GM23338 (cell line): ENCODE measurements around the gene KCNK17. TPM values are rescaled to one million over a fixed set of nuclear protein-coding genes. Genes with fewer than 3 reads are reported as not detected.

Source experiments
- ATAC-seq: fragments of 200-7000 bp; cut with Tn5 transposase; 3 replicates; pipeline ENCODE4 v1.9.1; 2020
- DNase-seq: peaks from one replicate; pipeline ENCODE4 v3.0.0-alpha.2; 2015; ENCODE audit warnings: low spot score
- H2AFZ ChIP-seq: fragments of 200-600 bp; sonication (generic); 2 replicates; pipeline ENCODE4 v1.8.0; 2016; ENCODE audit warnings: antibody characterized with exemption, mild to moderate bottlenecking, moderate library complexity
- H3F3A ChIP-seq: fragments of 200-600 bp; sonication (generic); replicated peaks from 2 replicates; pipeline ENCODE4 v1.8.0; 2017; ENCODE audit warnings: antibody characterized with exemption, mixed run types, low read depth
- H3K27ac ChIP-seq: fragments of 200-600 bp; sonication (generic); 2 replicates; pipeline ENCODE4 v1.6.1; 2016; ENCODE audit warnings: low read depth
- H3K27me3 ChIP-seq: fragments of 200-600 bp; sonication (generic); 2 replicates; pipeline ENCODE4 v1.8.0; 2016; ENCODE audit warnings: mild to moderate bottlenecking, mixed run types, moderate library complexity; ENCODE audit not compliant: insufficient read depth
- H3K36me3 ChIP-seq: fragments of 200-600 bp; sonication (generic); 2 replicates; pipeline ENCODE4 v1.8.0; 2016; ENCODE audit warnings: mild to moderate bottlenecking; ENCODE audit not compliant: insufficient read depth
- H3K4me1 ChIP-seq: fragments of 200-600 bp; sonication (generic); 2 replicates; pipeline ENCODE4 v1.8.0; 2016; ENCODE audit warnings: mild to moderate bottlenecking, moderate library complexity; ENCODE audit not compliant: insufficient read depth
- H3K4me2 ChIP-seq: fragments of 200-600 bp; sonication (generic); 2 replicates; pipeline ENCODE4 v1.7.1; 2017; ENCODE audit warnings: mixed run types
- H3K4me3 ChIP-seq: fragments of 200-600 bp; sonication (generic); 2 replicates; pipeline ENCODE4 v1.6.1; 2016; ENCODE audit warnings: mixed run types
- H3K79me2 ChIP-seq: fragments of 200-600 bp; sonication (generic); replicated peaks from 2 replicates; pipeline ENCODE4 v1.8.0; 2017; ENCODE audit warnings: mild to moderate bottlenecking; ENCODE audit not compliant: insufficient read depth
- H3K9me2 ChIP-seq: fragments of 200-600 bp; sonication (generic); 2 replicates; pipeline ENCODE4 v1.8.0; 2017; ENCODE audit not compliant: insufficient read depth
- H4K20me1 ChIP-seq: fragments of 200-600 bp; sonication (generic); replicated peaks from 2 replicates; pipeline ENCODE4 v1.8.0; 2017; ENCODE audit warnings: mild to moderate bottlenecking; ENCODE audit not compliant: insufficient read depth
- H3K27ac Mint-ChIP-seq: 2 replicates; pipeline ENCODE4 v1.8.0; 2020; ENCODE audit warnings: inconsistent platforms, mild to moderate bottlenecking, moderate library complexity, mixed read lengths
- H3K27me3 Mint-ChIP-seq: 3 replicates; pipeline ENCODE4 v1.8.0; 2022; ENCODE audit warnings: low read depth, mild to moderate bottlenecking, moderate library complexity, mixed read lengths, inconsistent platforms; ENCODE audit not compliant: insufficient read depth, poor library complexity
- H3K36me3 Mint-ChIP-seq: 3 replicates; pipeline ENCODE4 v1.8.0; 2021; ENCODE audit warnings: low read depth, mild to moderate bottlenecking, inconsistent platforms, moderate library complexity, mixed read lengths
- H3K4me1 Mint-ChIP-seq: 3 replicates; pipeline ENCODE4 v1.8.0; 2020; ENCODE audit warnings: mild to moderate bottlenecking, inconsistent platforms, mixed read lengths
- H3K4me3 Mint-ChIP-seq: 3 replicates; pipeline ENCODE4 v1.8.0; 2021; ENCODE audit warnings: moderate library complexity, mild to moderate bottlenecking, inconsistent platforms, mixed read lengths
- H3K9me3 Mint-ChIP-seq: 3 replicates; pipeline ENCODE4 v1.8.0; 2020; ENCODE audit warnings: moderate library complexity, mild to moderate bottlenecking, inconsistent platforms, mixed read lengths
- EZH2 ChIP-seq: fragments of 200-600 bp; sonication (generic); IDR thresholded peaks from one replicate; pipeline ENCODE4 v1.8.0; 2017; ENCODE audit warnings: antibody characterized with exemption, mild to moderate bottlenecking, low read depth; ENCODE audit not compliant: unreplicated experiment
- EZH2phosphoT487 ChIP-seq: fragments of 200-600 bp; sonication (generic); IDR thresholded peaks from one replicate; pipeline ENCODE4 v1.8.1; 2018; ENCODE audit warnings: antibody characterized with exemption; ENCODE audit not compliant: unreplicated experiment
- JUNB ChIP-seq: IDR thresholded peaks from one replicate; pipeline ENCODE4 v1.6.1; 2016; ENCODE audit warnings: antibody characterized with exemption; ENCODE audit not compliant: unreplicated experiment
- NANOG ChIP-seq: IDR thresholded peaks from 2 replicates; pipeline ENCODE4 v1.6.1; 2016; ENCODE audit warnings: antibody characterized with exemption, borderline replicate concordance
- POLR2AphosphoS5 ChIP-seq: IDR thresholded peaks from 2 replicates; pipeline ENCODE4 v1.6.1; 2016; ENCODE audit warnings: antibody characterized with exemption, low read depth
- STAT1 ChIP-seq: IDR thresholded peaks from one replicate; pipeline ENCODE4 v1.6.1; 2016; ENCODE audit warnings: antibody characterized with exemption; ENCODE audit not compliant: unreplicated experiment
- ZNF331 ChIP-seq: fragments of 250-450 bp; sonication (Bioruptor Pico); IDR thresholded peaks from 2 replicates; pipeline ENCODE4 v1.5.0; 2020; ENCODE audit warnings: low read depth, mild to moderate bottlenecking, moderate library complexity
- long read RNA-seq: library from polyadenylated mRNA; unstranded; transcript quantifications from one replicate; pipeline ENCODE4 v2.0.0, GENCODE V29; 2020; ENCODE audit not compliant: unreplicated experiment
- polyA plus RNA-seq: library from polyadenylated mRNA; unstranded; fragments of >200 nt; fragmentation: Nextera tagmentation; extraction: Ambion mirVana; gene quantifications from 2 replicates; pipeline ENCODE4 v1.2.1, GENCODE V29; 2016
- total RNA-seq: library from RNA; depleted of rRNA; stranded (reverse); fragments of >200 nt; shearing (Covaris generic); gene quantifications from 2 replicates; pipeline ENCODE4 v1.2.3, GENCODE V29; 2014; rRNA removed
- TF ChIP-seq, protein P1 (sequence below): IDR thresholded peaks from 2 replicates; pipeline ENCODE4 v1.6.1; 2016; ENCODE audit warnings: antibody characterized with exemption
- TF ChIP-seq, protein P2 (sequence below): IDR thresholded peaks from one replicate; pipeline ENCODE4 v1.6.1; 2018; ENCODE audit warnings: antibody characterized with exemption; ENCODE audit not compliant: unreplicated experiment
- TF ChIP-seq, protein P3 (sequence below): fragments of 250-450 bp; sonication (Bioruptor Pico); IDR thresholded peaks from 2 replicates; pipeline ENCODE4 v1.5.0; 2020; ENCODE audit warnings: mild to moderate bottlenecking, moderate library complexity

KCNK17 gene, protein sequence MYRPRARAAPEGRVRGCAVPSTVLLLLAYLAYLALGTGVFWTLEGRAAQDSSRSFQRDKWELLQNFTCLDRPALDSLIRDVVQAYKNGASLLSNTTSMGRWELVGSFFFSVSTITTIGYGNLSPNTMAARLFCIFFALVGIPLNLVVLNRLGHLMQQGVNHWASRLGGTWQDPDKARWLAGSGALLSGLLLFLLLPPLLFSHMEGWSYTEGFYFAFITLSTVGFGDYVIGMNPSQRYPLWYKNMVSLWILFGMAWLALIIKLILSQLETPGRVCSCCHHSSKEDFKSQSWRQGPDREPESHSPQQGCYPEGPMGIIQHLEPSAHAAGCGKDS
- total RNA-seq = 3.1 and 3.2 TPM in 2 replicates
- polyA plus RNA-seq = 1.2 and 2.2 TPM in 2 replicates
- long read RNA-seq = 0 reads

DNA sequence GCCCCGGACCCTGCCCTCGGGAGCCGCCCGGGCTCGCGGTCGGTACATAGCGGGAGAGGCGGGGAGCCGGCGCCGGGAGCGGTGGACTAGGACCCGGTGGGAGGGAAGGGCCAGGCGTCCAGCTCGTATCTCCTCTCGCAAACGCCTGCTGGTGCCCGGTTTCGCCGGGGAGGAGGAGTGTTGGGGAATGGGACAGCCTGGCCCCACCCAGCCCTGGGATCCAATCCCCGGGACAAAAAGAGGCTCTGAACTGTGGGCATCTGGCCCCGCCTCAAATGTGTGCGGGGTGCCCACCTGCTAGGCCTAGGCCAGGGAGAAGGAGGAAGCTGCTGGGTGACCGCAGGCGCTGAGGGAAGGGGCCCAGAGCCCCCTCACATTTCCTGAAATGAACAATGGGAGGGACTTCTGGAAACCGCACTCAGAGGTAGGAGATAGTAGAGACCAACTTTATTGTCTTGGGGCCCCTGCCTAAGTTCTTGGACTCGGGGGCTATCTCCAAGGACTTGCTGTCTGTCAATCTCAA lies at the start of gene KCNK17:
TSS of gene KCNK17 (minus strand) at position 147 of the 523 bp plus-strand sequence. CDS start at position 48, 99 bp downstream.
- Histone ChIP-seq H3K4me1 (peaks cover 6% of the 10 kb centered on the region; the same call in 1 of the 2 replicates), H4K20me1 (no peaks in the 10 kb centered on the region), H3K79me2 (no peaks in the 10 kb centered on the region), H3K27ac (no peak within 1 kb of the TSS), H3K4me3 (peak within 1 kb of the TSS; percentile 77), H3K27me3 (peaks cover 52% of the 10 kb centered on the region), H2AFZ (peak within 1 kb of the TSS; percentile 98), H3K4me2 (peak within 1 kb of the TSS; percentile 93), H3K36me3 (no peaks in the 10 kb centered on the region), H3K9me2 (peaks cover 5% of the 10 kb centered on the region), H3F3A (no peaks in the 10 kb centered on the region)
- Mint-ChIP-seq H3K4me3 (peak within 1 kb of the TSS; percentile 73), H3K9me3 (no peaks in the 10 kb centered on the region), H3K36me3 (no peaks in the 10 kb centered on the region), H3K27me3 (peaks cover 58% of the 10 kb centered on the region), H3K4me1 (peaks cover 4% of the 10 kb centered on the region; the same call in 2 of the 3 replicates), H3K27ac (no peak within 1 kb of the TSS)
- TF ChIP-seq STAT1 (no peak), EZH2 (peak; percentile 2), EZH2phosphoT487 (no peak)
- TF ChIP-seq, protein P1, sequence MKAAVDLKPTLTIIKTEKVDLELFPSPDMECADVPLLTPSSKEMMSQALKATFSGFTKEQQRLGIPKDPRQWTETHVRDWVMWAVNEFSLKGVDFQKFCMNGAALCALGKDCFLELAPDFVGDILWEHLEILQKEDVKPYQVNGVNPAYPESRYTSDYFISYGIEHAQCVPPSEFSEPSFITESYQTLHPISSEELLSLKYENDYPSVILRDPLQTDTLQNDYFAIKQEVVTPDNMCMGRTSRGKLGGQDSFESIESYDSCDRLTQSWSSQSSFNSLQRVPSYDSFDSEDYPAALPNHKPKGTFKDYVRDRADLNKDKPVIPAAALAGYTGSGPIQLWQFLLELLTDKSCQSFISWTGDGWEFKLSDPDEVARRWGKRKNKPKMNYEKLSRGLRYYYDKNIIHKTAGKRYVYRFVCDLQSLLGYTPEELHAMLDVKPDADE = no peak
- peak; percentile 74 for DNase-seq
- ATAC-seq = peak; percentile 48

DNA sequence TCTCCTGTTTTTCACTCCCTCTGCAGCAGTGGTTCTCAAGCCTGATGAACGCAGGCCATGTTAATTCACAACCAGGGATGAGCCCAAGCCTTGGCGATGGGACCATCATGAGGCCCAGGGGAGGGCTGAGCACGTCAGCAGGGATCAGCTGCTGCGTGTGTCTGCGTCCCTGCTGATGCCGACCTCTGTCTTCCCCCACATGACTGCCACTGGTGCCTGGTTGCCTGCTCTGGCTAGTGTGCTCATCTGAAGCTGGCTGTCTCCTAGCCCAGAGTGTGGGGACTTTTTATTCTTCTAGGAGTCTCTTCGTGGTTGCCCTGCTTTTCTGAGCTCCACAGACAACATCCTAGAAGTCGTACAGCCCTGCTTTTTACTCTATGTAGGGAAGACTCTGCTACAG lies 49.1 kb upstream of the KCNK17 start:
- Mint-ChIP-seq H3K4me1 (peaks cover 8% of the 10 kb centered on the region), H3K27me3 (peaks cover 6% of the 10 kb centered on the region), H3K9me3 (no peaks in the 10 kb centered on the region), H3K27ac (no peak overlapping the region), H3K36me3 (no peaks in the 10 kb centered on the region), H3K4me3 (no peak overlapping the region)
- no peaks in the 10 kb centered on the region for H3F3A ChIP-seq
- DNase-seq = no peak
- H3K27ac ChIP-seq = no peak overlapping the region
- no peaks in the 10 kb centered on the region for H3K79me2 ChIP-seq
- no peaks in the 10 kb centered on the region for H3K27me3 ChIP-seq
- no peak for ATAC-seq
- H2AFZ ChIP-seq = no peak overlapping the region
- no peaks in the 10 kb centered on the region for H3K4me1 ChIP-seq
- H3K9me2 ChIP-seq = no peaks in the 10 kb centered on the region
- no peaks in the 10 kb centered on the region for H4K20me1 ChIP-seq
- no peak overlapping the region for H3K4me3 ChIP-seq
- H3K4me2 ChIP-seq = no peak overlapping the region
- H3K36me3 ChIP-seq = no peaks in the 10 kb centered on the region
- TF ChIP-seq, protein P2, sequence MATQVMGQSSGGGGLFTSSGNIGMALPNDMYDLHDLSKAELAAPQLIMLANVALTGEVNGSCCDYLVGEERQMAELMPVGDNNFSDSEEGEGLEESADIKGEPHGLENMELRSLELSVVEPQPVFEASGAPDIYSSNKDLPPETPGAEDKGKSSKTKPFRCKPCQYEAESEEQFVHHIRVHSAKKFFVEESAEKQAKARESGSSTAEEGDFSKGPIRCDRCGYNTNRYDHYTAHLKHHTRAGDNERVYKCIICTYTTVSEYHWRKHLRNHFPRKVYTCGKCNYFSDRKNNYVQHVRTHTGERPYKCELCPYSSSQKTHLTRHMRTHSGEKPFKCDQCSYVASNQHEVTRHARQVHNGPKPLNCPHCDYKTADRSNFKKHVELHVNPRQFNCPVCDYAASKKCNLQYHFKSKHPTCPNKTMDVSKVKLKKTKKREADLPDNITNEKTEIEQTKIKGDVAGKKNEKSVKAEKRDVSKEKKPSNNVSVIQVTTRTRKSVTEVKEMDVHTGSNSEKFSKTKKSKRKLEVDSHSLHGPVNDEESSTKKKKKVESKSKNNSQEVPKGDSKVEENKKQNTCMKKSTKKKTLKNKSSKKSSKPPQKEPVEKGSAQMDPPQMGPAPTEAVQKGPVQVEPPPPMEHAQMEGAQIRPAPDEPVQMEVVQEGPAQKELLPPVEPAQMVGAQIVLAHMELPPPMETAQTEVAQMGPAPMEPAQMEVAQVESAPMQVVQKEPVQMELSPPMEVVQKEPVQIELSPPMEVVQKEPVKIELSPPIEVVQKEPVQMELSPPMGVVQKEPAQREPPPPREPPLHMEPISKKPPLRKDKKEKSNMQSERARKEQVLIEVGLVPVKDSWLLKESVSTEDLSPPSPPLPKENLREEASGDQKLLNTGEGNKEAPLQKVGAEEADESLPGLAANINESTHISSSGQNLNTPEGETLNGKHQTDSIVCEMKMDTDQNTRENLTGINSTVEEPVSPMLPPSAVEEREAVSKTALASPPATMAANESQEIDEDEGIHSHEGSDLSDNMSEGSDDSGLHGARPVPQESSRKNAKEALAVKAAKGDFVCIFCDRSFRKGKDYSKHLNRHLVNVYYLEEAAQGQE = no peak
- no peak for TF ChIP-seq ZNF331 (CRISPR knock-in tag)
- TF ChIP-seq POLR2AphosphoS5 = no peak
- TF ChIP-seq EZH2phosphoT487 = no peak
- TF ChIP-seq, protein P3, sequence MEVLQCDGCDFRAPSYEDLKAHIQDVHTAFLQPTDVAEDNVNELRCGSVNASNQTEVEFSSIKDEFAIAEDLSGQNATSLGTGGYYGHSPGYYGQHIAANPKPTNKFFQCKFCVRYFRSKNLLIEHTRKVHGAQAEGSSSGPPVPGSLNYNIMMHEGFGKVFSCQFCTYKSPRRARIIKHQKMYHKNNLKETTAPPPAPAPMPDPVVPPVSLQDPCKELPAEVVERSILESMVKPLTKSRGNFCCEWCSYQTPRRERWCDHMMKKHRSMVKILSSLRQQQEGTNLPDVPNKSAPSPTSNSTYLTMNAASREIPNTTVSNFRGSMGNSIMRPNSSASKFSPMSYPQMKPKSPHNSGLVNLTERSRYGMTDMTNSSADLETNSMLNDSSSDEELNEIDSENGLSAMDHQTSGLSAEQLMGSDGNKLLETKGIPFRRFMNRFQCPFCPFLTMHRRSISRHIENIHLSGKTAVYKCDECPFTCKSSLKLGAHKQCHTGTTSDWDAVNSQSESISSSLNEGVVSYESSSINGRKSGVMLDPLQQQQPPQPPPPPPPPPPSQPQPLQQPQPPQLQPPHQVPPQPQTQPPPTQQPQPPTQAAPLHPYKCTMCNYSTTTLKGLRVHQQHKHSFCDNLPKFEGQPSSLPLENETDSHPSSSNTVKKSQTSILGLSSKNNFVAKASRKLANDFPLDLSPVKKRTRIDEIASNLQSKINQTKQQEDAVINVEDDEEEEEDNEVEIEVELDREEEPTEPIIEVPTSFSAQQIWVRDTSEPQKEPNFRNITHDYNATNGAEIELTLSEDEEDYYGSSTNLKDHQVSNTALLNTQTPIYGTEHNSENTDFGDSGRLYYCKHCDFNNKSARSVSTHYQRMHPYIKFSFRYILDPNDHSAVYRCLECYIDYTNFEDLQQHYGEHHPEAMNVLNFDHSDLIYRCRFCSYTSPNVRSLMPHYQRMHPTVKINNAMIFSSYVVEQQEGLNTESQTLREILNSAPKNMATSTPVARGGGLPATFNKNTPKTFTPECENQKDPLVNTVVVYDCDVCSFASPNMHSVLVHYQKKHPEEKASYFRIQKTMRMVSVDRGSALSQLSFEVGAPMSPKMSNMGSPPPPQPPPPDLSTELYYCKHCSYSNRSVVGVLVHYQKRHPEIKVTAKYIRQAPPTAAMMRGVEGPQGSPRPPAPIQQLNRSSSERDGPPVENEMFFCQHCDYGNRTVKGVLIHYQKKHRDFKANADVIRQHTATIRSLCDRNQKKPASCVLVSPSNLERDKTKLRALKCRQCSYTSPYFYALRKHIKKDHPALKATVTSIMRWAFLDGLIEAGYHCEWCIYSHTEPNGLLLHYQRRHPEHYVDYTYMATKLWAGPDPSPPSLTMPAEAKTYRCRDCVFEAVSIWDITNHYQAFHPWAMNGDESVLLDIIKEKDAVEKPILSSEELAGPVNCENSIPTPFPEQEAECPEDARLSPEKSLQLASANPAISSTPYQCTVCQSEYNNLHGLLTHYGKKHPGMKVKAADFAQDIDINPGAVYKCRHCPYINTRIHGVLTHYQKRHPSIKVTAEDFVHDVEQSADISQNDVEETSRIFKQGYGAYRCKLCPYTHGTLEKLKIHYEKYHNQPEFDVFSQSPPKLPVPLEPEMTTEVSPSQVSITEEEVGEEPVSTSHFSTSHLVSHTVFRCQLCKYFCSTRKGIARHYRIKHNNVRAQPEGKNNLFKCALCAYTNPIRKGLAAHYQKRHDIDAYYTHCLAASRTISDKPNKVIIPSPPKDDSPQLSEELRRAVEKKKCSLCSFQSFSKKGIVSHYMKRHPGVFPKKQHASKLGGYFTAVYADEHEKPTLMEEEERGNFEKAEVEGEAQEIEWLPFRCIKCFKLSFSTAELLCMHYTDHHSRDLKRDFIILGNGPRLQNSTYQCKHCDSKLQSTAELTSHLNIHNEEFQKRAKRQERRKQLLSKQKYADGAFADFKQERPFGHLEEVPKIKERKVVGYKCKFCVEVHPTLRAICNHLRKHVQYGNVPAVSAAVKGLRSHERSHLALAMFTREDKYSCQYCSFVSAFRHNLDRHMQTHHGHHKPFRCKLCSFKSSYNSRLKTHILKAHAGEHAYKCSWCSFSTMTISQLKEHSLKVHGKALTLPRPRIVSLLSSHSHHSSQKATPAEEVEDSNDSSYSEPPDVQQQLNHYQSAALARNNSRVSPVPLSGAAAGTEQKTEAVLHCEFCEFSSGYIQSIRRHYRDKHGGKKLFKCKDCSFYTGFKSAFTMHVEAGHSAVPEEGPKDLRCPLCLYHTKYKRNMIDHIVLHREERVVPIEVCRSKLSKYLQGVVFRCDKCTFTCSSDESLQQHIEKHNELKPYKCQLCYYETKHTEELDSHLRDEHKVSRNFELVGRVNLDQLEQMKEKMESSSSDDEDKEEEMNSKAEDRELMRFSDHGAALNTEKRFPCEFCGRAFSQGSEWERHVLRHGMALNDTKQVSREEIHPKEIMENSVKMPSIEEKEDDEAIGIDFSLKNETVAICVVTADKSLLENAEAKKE (CRISPR knock-in tag) = no peak
- no peak for TF ChIP-seq NANOG
- TF ChIP-seq JUNB = no peak
